Colonic mucosa (tissue), 4 donors: Measurements from ENCODE around the gene ERAP2. TPM values are rescaled to one million over a fixed set of nuclear protein-coding genes. Genes with fewer than 3 reads are reported as not detected.

Source experiments
- DNase-seq: peaks from one replicate; pipeline ENCODE4 v3.0.0-alpha.2; 2020
- H3K27ac ChIP-seq: fragments of 200-600 bp; one replicate; pipeline ENCODE4 v1.8.0; 2021
- H3K27me3 ChIP-seq: fragments of 200-600 bp; one replicate; pipeline ENCODE4 v1.8.0; 2021
- H3K36me3 ChIP-seq: fragments of 200-600 bp; one replicate; pipeline ENCODE4 v1.8.0; 2021
- H3K4me1 ChIP-seq: fragments of 200-600 bp; one replicate; pipeline ENCODE4 v1.8.0; 2021; ENCODE audit warnings: mild to moderate bottlenecking
- H3K4me3 ChIP-seq: fragments of 200-600 bp; one replicate; pipeline ENCODE4 v1.8.0; 2021
- H3K9ac ChIP-seq, 2 donors: one replicate each; pipeline ENCODE4 v1.7.0; 2013; ENCODE audit warnings: control low read depth in 2 of 2, low read depth in 2 of 2, low read length in 2 of 2
- H3K9me3 ChIP-seq: fragments of 200-600 bp; one replicate; pipeline ENCODE4 v1.8.0; 2021
- CTCF ChIP-seq: fragments of 200-600 bp; IDR thresholded peaks from one replicate; pipeline ENCODE4 v1.8.0; 2022; ENCODE audit warnings: antibody characterized with exemption, mild to moderate bottlenecking
- intact Hi-C: fragments of 100-400 bp; cut with DNase I; formaldehyde crosslinking; loops from one replicate; pipeline ENCODE4 v1.14.1; 2022
- total RNA-seq, 2 donors: library from RNA; stranded (reverse); fragmentation: NEBNext Ultra II Directional in 1 of 2; extraction: Animal tissue kit (Norgen Biotek cat#: 25700) in 1 of 2; gene quantifications; one replicate each; pipeline ENCODE4 v1.2.1, GENCODE V29; 2021
- donor health status: healthy.
- donor health status: DM: no; HTN: no; CAD: no.
- donor health status: DM: no; HTN: no; CAD: no.

ERAP2 gene
- total RNA-seq: 10 to 100 TPM; 18.3 to 26.7 TPM

GRCh38 chr5:96876292-96876850, at the start of gene ERAP2:
TSS of gene ERAP2 (plus strand) at chr5:96876500. CDS start at chr5:96879686, 3,186 bp downstream.
- peaks cover 4% of the 10 kb centered on the region for H3K4me1 ChIP-seq
- no peak for TF ChIP-seq CTCF
- no peaks in the 10 kb centered on the region for H3K9me3 ChIP-seq
- intact Hi-C loops: no loop called here
- no peaks in the 10 kb centered on the region for H3K27me3 ChIP-seq
- no peaks in the 10 kb centered on the region for H3K36me3 ChIP-seq
- peak within 1 kb of the TSS; percentile 53 to 71 for H3K9ac ChIP-seq
- peak within 1 kb of the TSS; percentile 40 for H3K4me3 ChIP-seq
- peak within 1 kb of the TSS; percentile 63 for H3K27ac ChIP-seq
- DNase-seq: peak; percentile 40

DNA sequence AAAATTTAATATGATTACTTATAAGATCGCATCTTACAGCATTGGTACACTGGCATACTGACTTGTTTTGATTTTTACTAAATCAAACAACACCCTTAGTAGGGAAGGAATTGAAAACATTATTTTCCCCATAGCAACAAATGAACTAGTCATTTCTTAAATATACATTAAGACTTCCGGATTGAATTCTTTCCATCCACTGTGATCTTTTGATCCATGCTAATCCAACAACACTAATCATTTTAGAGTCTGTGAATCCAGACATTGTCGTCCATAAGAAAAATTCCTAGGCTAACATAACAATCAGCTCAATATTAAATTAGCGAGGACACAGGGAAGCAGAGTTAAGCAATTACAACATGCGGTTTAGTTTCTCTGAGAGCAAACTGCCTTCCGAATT, 47.0 kb upstream of the ERAP2 start:
- H3K27ac ChIP-seq: no peak overlapping the region
- DNase-seq: no peak
- no peaks in the 10 kb centered on the region for H3K4me1 ChIP-seq
- intact Hi-C loops: no loop called here
- H3K4me3 ChIP-seq: no peak overlapping the region
- H3K27me3 ChIP-seq: no peaks in the 10 kb centered on the region
- no peaks in the 10 kb centered on the region for H3K36me3 ChIP-seq
- H3K9me3 ChIP-seq: no peaks in the 10 kb centered on the region
- H3K9ac ChIP-seq: no peak overlapping the region
- no peak for TF ChIP-seq CTCF

DNA sequence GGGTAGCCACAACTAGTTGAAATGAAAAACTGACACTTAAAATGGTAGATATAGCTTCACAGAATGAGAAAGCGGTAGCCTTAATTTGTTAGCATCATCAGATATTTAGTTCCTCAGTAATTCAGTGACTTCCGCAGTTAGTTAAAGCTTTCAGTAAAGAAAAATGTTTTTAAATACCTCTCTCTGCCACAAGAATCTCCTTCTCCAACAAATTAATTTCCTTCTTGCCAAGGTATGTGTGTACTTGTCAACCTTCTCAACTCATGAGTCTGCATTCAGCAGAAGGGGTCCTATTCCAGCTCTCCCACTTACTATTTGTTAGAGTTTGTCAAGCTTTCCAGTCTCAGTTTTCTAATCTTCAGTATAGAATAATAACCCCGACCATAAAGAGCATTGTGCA, 42.3 kb upstream of the ERAP2 start:
- Histone ChIP-seq H3K27ac (no peak overlapping the region), H3K9ac (no peak overlapping the region), H3K4me1 (peaks cover 2% of the 10 kb centered on the region), H3K4me3 (no peak overlapping the region), H3K9me3 (no peaks in the 10 kb centered on the region), H3K27me3 (no peaks in the 10 kb centered on the region), H3K36me3 (no peaks in the 10 kb centered on the region)
- no peak for TF ChIP-seq CTCF
- DNase-seq: no peak
- intact Hi-C loops: no loop called here

GRCh38 chr5:96835791-96836191, 40.5 kb upstream of the ERAP2 start:
- DNase-seq: no peak
- Histone ChIP-seq H3K27ac (no peak overlapping the region), H3K4me1 (peaks cover 7% of the 10 kb centered on the region), H3K9ac (no peak overlapping the region), H3K36me3 (no peaks in the 10 kb centered on the region), H3K9me3 (no peaks in the 10 kb centered on the region), H3K4me3 (no peak overlapping the region), H3K27me3 (no peaks in the 10 kb centered on the region)
- TF ChIP-seq CTCF: no peak
- intact Hi-C loops: no loop called here

GRCh38 chr5:96836817-96837216, 39.5 kb upstream of the ERAP2 start:
- Histone ChIP-seq H3K27ac (no peak overlapping the region), H3K36me3 (no peaks in the 10 kb centered on the region), H3K9ac (no peak overlapping the region), H3K9me3 (no peaks in the 10 kb centered on the region), H3K4me3 (no peak overlapping the region), H3K4me1 (peaks cover 7% of the 10 kb centered on the region), H3K27me3 (no peaks in the 10 kb centered on the region)
- no peak for TF ChIP-seq CTCF
- DNase-seq: no peak
- intact Hi-C loops: no loop called here
